Measurements from ENCODE around the gene CHST5.

GRCh38 chr16:75483222-75483621, 52.7 kb downstream of the CHST5 start:
- no peak for TF ChIP-seq CTCF (CRISPR knock-in tag; IDR thresholded peaks at IDR 0.05)
- no peak for TF ChIP-seq MAX (IDR thresholded peaks at IDR 0.05)
- TF ChIP-seq PCBP2 (optimal IDR thresholded peaks at IDR 0.05; ENCODE audit: low read depth, low read length, poor library complexity, severe bottlenecking) = no peak
- TF ChIP-seq POLR2A (IDR thresholded peaks at IDR 0.05; ENCODE audit: insufficient read depth in 1 of 2, low read depth in 2 of 2, low read length in 2 of 2) = no peak

All from HepG2 (cell line).